Dedifferentiated amniotic fluid mesenchymal stem cell (primary cell): Measurements from ENCODE around the gene MECR.

Source experiments
- DNase-seq: peaks from one replicate; pipeline ENCODE4 v3.0.0-alpha.2; 2016; ENCODE audit errors: extremely low spot score

MECR gene, protein sequence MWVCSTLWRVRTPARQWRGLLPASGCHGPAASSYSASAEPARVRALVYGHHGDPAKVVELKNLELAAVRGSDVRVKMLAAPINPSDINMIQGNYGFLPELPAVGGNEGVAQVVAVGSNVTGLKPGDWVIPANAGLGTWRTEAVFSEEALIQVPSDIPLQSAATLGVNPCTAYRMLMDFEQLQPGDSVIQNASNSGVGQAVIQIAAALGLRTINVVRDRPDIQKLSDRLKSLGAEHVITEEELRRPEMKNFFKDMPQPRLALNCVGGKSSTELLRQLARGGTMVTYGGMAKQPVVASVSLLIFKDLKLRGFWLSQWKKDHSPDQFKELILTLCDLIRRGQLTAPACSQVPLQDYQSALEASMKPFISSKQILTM

GRCh38 chr1:29230553-29231378, at the start of gene MECR:
TSS of gene MECR (minus strand) at chr1:29230934. CDS start at chr1:29230906, 28 bp downstream.
- peak; percentile 88 for DNase-seq

DNA sequence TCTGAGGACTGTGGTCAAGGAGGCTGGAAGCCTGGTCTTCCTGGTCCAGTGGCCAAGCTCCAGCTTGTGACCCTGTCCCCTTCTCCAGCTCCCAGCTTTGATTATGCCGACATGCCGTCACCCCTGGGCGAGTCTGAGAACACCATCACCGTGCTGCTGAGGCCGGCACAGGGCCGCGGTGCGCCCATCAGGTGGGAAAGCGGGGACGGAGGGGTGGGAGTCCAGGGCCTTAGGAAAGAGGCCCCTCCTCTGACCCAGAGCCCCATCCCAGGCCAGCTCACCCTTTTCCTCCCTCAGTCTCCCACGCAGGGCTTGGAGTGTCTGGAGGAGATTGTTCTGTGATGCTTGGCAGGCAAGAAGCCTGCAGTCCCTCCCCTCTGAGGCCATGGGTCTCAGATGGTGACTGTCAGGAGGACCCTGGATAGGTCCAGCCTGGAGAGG, 49.2 kb upstream of the MECR start:
- no peak for DNase-seq

DNA sequence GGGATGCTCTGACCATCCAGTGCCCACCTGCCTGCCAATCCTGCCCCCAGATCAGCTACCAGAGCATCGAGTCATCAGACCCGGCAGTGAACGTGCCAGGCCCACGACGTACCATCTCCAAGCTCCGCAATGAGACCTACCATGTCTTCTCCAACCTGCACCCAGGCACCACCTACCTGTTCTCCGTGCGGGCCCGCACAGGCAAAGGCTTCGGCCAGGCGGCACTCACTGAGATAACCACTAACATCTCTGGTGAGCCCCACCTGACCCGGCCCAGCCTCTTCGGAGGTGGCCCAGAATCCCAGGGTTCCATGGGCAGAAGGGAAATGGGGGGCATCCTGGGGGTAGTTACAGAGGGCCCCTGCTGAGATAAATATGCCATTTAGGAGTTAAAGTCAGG, 48.7 kb upstream of the MECR start:
- DNase-seq, result no peak

- DNase-seq, result no peak
These were observed 47.4 kb upstream of the MECR start for GRCh38 chr1:29278124-29278523.

- no peak for DNase-seq
These were observed 44.7 kb upstream of the MECR start for GRCh38 chr1:29275435-29275834.

DNA sequence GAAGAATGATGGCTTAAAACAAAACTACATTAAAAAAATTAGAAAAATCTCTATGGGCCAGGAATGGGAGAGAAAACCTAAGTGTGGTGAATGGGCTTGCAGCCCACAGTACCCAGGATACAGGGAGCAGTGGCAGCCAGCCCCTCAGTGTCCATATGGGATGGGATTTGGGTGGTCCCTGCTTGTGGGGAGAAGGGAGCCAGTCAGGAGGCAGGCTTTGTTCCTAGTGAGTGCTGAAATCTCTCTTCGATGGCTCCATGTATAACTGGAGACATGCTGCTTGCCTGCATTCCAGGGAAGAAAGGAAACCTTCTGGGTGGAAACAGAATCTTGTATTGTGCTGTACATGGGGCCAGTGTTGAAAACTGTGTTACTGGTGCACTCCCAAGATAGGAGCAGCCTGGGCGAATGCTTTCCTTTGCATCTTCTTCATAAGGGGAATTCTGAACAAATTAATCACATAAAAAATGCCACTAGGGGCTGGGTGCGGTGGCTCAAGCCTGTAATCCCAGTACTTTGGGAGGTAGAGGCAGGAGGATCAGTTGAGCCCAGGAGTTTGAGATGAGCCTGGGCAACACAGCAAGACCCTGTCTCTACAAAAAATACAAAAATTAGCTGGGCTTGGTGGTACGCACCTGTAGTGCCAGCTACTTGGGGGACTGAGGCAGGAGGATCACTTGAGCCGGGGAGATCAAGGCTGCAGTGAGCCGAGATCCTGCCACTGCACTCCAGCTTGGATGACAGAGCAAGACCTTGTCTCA, 41.6 kb upstream of the MECR start:
- DNase-seq, result no peak

GRCh38 chr1:29271724-29272123, 41.0 kb upstream of the MECR start:
- peak; percentile 69 for DNase-seq

DNA sequence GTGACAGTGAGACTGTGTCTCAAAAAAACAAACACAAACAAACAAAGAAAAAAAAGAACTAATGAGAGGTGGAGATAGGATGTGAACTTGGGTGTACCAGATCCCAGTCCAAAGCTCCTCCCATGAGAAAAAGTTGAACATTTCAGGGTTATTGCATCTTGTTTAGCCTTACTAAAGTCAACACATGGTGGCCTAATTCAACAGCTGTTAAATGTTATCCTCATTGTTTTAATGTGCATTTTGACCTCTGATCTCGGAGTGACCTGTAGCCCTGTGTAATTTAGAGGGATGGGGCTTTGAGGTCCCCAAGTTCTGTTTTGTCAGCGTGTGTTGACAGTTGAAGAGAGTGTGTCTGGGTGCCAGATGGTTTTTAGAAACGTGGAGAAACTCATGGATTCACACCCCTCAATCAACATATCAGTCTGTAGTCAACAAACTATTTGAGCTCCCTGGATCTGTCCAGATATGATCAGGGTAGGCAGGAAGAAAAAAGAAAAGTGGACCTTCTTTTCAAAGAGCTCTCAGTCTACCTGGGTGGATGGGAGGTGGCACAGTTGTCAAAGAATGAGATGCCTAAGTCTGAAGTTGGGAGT, 40.3 kb upstream of the MECR start:
- DNase-seq, result peak; percentile 45

- no peak for DNase-seq
These were observed 38.6 kb upstream of the MECR start for GRCh38 chr1:29269382-29269781.

GRCh38 chr1:29267321-29268070, 36.8 kb upstream of the MECR start:
- no peak for DNase-seq

DNA sequence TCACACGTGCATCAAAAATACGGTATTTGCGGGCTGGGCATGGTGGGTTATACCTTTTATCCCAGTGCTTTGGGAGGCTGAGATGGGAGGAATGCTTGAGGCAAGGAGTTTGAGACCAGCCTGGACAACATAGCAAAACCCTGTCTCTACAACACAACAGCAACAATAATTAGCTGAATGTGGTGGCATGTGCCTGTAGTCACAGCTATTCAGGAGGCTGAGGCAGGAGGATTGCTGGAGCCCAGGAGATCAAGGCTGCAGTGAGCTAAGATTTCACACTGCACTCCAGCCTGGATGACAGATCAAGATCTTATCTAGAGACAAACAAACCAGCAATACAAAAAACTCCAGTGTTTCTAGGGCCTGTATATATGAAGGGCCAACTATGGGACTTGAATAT, 36.2 kb upstream of the MECR start:
- no peak for DNase-seq

GRCh38 chr1:29264773-29265389, 34.1 kb upstream of the MECR start:
- DNase-seq, result peak; percentile 58

GRCh38 chr1:29260531-29260930, 29.8 kb upstream of the MECR start:
- no peak for DNase-seq

- no peak for DNase-seq
These were observed 29.2 kb upstream of the MECR start for GRCh38 chr1:29259802-29260441.

- DNase-seq, result no peak
These were observed 28.5 kb upstream of the MECR start for GRCh38 chr1:29258976-29259801.

DNA sequence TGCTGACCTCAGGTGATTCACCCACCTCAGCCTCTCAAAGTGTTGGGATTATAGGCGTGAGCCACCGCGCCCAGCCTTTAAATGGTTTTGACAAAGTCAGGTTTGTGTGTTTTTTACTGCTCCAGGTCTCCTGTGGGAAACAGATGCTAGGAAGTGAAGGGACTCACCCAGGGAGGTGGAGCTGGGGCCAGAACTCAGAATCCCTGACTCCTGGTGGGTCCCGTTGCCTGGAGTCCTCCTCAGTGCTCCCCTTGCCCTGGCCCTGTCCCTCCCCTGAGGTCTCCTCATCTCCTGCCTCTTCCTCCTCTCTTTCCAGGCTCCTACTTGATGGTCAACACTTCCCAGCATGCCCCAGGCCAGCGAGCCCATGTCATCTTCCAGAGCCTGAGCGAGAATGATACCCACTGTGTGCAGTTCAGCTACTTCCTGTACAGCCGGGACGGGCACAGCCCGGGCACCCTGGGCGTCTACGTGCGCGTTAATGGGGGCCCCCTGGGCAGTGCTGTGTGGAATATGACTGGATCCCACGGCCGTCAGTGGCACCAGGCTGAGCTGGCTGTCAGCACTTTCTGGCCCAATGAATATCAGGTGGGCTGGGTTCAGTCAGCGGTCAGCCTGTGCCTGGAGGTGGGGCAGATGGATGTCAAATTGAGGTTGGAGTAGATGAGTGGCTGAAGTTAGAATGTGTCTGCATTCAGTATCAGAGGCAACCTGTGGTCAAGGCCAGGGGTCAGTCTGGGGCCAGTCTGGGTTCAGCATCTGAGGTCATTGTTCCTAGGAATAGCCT, 27.6 kb upstream of the MECR start:
- DNase-seq, result no peak

- DNase-seq, result no peak
These were observed 26.5 kb upstream of the MECR start for GRCh38 chr1:29256979-29257804.

DNA sequence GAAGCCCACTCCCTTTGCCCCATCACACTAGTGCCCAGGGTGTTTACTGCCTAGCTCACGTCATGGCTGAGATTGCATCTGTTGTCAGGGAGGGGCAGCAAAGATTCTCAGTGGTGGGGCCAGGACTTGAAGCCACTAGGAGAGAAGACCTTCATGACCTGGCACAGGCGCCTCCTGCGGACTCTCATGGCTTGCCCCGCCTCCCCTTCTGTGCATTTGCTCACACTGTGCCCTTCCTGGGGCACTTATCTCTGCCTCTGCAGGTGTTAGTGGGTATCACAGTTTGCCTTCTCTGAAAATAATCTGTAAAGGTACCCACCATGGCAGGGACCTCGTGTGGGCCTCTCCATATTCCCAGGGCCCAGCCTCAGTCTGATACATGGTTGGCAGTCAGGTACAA, 25.7 kb upstream of the MECR start:
- DNase-seq, result no peak
